GM12878 (cell line): ENCODE results near the gene AGAP1. TPM values are rescaled to one million over a fixed set of nuclear protein-coding genes. Genes with fewer than 3 reads are reported as not detected.

ENCODE experiments used
- ATAC-seq: fragments of 200-7000 bp; cut with Tn5 transposase; 3 replicates; pipeline ENCODE4 v1.9.1; 2020; ENCODE audit warnings: mild to moderate bottlenecking, moderate library complexity
- BruUV-seq: library from RNA; stranded (reverse); fragments of 400-500 nt; replicated peaks from 2 replicates; lab custom pipeline; 2021; lab: Mats Ljungman, UMichigan
- CTCF ChIA-PET: fragments of 300-600 bp; sonication (Branson Sonifier 250); formaldehyde crosslinking; extraction: SDS; loops from one replicate; lab custom pipeline; 2021; ENCODE audit warnings: inconsistent platforms; lab: Yijun Ruan, JAX
- POLR2A ChIA-PET: fragments of 350-600 bp; formaldehyde crosslinking; extraction: SDS; loops from one replicate; lab custom pipeline; 2021; ENCODE audit warnings: inconsistent platforms; lab: Charles Lee
- RAD21 ChIA-PET: fragments of 300-600 bp; sonication (Branson Sonifier 250); formaldehyde crosslinking; loops from one replicate; lab custom pipeline; 2023; ENCODE audit warnings: antibody characterized with exemption; ENCODE audit not compliant: unreplicated experiment; lab: Charles Lee
- SMC1A ChIA-PET: fragments of 300-600 bp; sonication (Branson Sonifier 250); formaldehyde crosslinking; loops from one replicate; lab custom pipeline; 2023; ENCODE audit not compliant: unreplicated experiment, uncharacterized antibody; lab: Charles Lee
- DNase-seq: peaks from one replicate; pipeline ENCODE4 v3.0.0-alpha.2; 2011; ENCODE audit warnings: low read depth, low spot score
- FAIRE-seq: peaks from 3 replicates; lab custom pipeline; 2011; peaks lifted over from hg19 to GRCh38; lab: Jason Lieb, UNC
- H2AFZ ChIP-seq: 2 replicates; pipeline ENCODE4 v1.6.0; 2011; ENCODE audit warnings: low read depth, low read length, control low read depth; ENCODE audit not compliant: control insufficient read depth
- H3K27ac ChIP-seq: 2 replicates; pipeline ENCODE4 v1.5.1; 2011; ENCODE audit warnings: control low read depth; ENCODE audit not compliant: control insufficient read depth, insufficient read depth
- H3K27me3 ChIP-seq, 2 experiments: replicated peaks in 1 of 2; 2 replicates each; pipeline versions ENCODE4 v1.6.0 to v1.6.1; 2011; ENCODE audit warnings: low read length in 1 of 2; ENCODE audit not compliant: control insufficient read depth in 2 of 2, insufficient read depth in 2 of 2
- H3K36me3 ChIP-seq, 2 experiments: 2 replicates each; pipeline ENCODE4 v1.5.1; 2011; ENCODE audit warnings: low read length in 1 of 2; ENCODE audit not compliant: control insufficient read depth in 2 of 2, insufficient read depth in 2 of 2
- H3K4me1 ChIP-seq: 2 replicates; pipeline ENCODE4 v1.6.1; 2011; ENCODE audit warnings: mild to moderate bottlenecking, low read length, moderate library complexity, mixed read lengths; ENCODE audit not compliant: control insufficient read depth, insufficient read depth
- H3K4me2 ChIP-seq: 2 replicates; pipeline ENCODE4 v1.6.0; 2011; ENCODE audit warnings: control low read depth; ENCODE audit not compliant: control insufficient read depth, insufficient read depth
- H3K4me3 ChIP-seq: fragments of 200-600 bp; sonication (generic); 2 replicates; pipeline ENCODE4 v1.5.1; 2016
- H3K79me2 ChIP-seq: 2 replicates; pipeline ENCODE4 v1.6.0; 2011; ENCODE audit warnings: low read length; ENCODE audit not compliant: control insufficient read depth, insufficient read depth
- H3K9ac ChIP-seq: 2 replicates; pipeline ENCODE4 v1.8.0; 2011; ENCODE audit warnings: low read length, control low read depth, mixed read lengths; ENCODE audit not compliant: control insufficient read depth, insufficient read depth
- H3K9me3 ChIP-seq: replicated peaks from 3 replicates; pipeline ENCODE4 v1.5.1; 2011; ENCODE audit warnings: mild to moderate bottlenecking, low read length; ENCODE audit not compliant: control insufficient read depth, insufficient read depth
- H4K20me1 ChIP-seq: 2 replicates; pipeline ENCODE4 v1.6.0; 2011; ENCODE audit not compliant: control insufficient read depth, insufficient read depth
- BMI1 ChIP-seq: fragments of 450-650 bp; IDR thresholded peaks from 2 replicates; pipeline ENCODE4 v1.6.1; 2016; ENCODE audit warnings: mild to moderate bottlenecking, moderate library complexity, borderline replicate concordance
- ESRRA ChIP-seq: IDR thresholded peaks from 2 replicates; pipeline ENCODE4 v1.6.1; 2012; ENCODE audit warnings: mild to moderate bottlenecking, low read length, improper control_type of control experiment
- FOXM1 ChIP-seq: IDR thresholded peaks from 2 replicates; pipeline ENCODE4 v1.6.1; 2012; ENCODE audit warnings: low read depth, mild to moderate bottlenecking, inconsistent platforms, low read length, moderate library complexity
- NBN ChIP-seq: fragments of 450-650 bp; IDR thresholded peaks from 2 replicates; pipeline ENCODE4 v1.6.1; 2016
- NR2F1 ChIP-seq: fragments of 450-650 bp; conservative IDR thresholded peaks from 2 replicates; pipeline ENCODE4 v1.6.1; 2017; ENCODE audit warnings: mild to moderate bottlenecking
- RELA ChIP-seq: fragments of 450-650 bp; IDR thresholded peaks from 2 replicates; pipeline ENCODE4 v1.8.0; 2014; ENCODE audit warnings: borderline replicate concordance; ENCODE audit not compliant: partially characterized antibody
- SMAD1 ChIP-seq: fragments of 450-650 bp; IDR thresholded peaks from 2 replicates; pipeline ENCODE4 v1.6.1; 2018; ENCODE audit warnings: mild to moderate bottlenecking, low read depth; ENCODE audit not compliant: partially characterized antibody
- SREBF1 ChIP-seq: IDR thresholded peaks from 2 replicates; pipeline ENCODE4 v1.6.1; 2012; ENCODE audit warnings: mild to moderate bottlenecking, low read length
- SREBF2 ChIP-seq: IDR thresholded peaks from 2 replicates; pipeline ENCODE4 v1.6.1; 2012; ENCODE audit warnings: mild to moderate bottlenecking, low read length
- ZZZ3 ChIP-seq: IDR thresholded peaks from 2 replicates; pipeline ENCODE4 v1.6.1; 2011; ENCODE audit warnings: low read depth; ENCODE audit not compliant: control insufficient read depth, insufficient read length
- WGBS: methylation state at CpG from one replicate; pipeline ENCODE4 v1.1.6; 2016; ENCODE audit warnings: low lambda C conversion rate; ENCODE audit not compliant: insufficient replicate concordance, insufficient coverage; ENCODE audit errors: missing lambda C conversion rate; 5-methylcytosine and 5-hydroxymethylcytosine counted together
- in situ Hi-C: fragments of 300-500 bp; cut with MboI; formaldehyde crosslinking; loops from 9 replicates; pipeline ENCODE4 v1.14.3; 2018; ENCODE audit warnings: mixed read lengths
- intact Hi-C: fragments of 100-400 bp; cut with micrococcal nuclease; formaldehyde crosslinking; loops from one replicate; pipeline ENCODE4 v1.14.2; 2022; ENCODE audit not compliant: unreplicated experiment
- polyA plus RNA-seq, 11 experiments: library from polyadenylated mRNA; depleted of rRNA in 4 of 11; unstranded in 6 of 11; stranded (reverse) in 5 of 11; fragments of >200 nt; fragmentation: Nextera tagmentation in 4 of 11; fragmentation: Illumina TruSeq in 1 of 11; extraction: Ambion mirVana in 4 of 11; extraction: Trizol in 1 of 11; gene quantifications; 1 replicate in 1 of 11; 2 replicates in 10 of 11; pipeline versions ENCODE4 v1.2.1 to v1.2.3, GENCODE V29; 2011 to 2016; ENCODE audit warnings: inconsistent platforms in 2 of 11, missing spikeins in 2 of 11, low read depth in 1 of 11
- total RNA-seq, 4 experiments: library from RNA; depleted of rRNA in 3 of 4; stranded (reverse); fragments of >200 nt in 3 of 4; fragmentation: Illumina TruSeq in 1 of 4; extraction: Trizol in 1 of 4; gene quantifications; 2 replicates each; pipeline versions ENCODE4 v1.2.1 to v1.2.3, GENCODE V29; 2013 to 2021

AGAP1 gene
- total and polyA plus RNA-seq, 10 of the 15 experiments (the other 5 are each of a cell fraction or from before 2014, with no cell fraction given), result 0.05 to 0.15 (median 0.06) TPM; not detected in 7

GRCh38 chr2:235719146-235719942 lies 225.5 kb downstream of the AGAP1 start:
- RAD21 ChIA-PET, result no interaction called here
- no peaks in the 10 kb centered on the region for H4K20me1 ChIP-seq
- WGBS, result 8% methylated on average over 7 of the region's 7 CpGs
- no peak overlapping the region for H2AFZ ChIP-seq
- no peak overlapping the region for H3K9ac ChIP-seq
- CTCF ChIA-PET, result no interaction called here
- no peak overlapping the region for H3K4me3 ChIP-seq
- no peaks in the 10 kb centered on the region; a peak in 1 of 4 replicates for H3K27me3 ChIP-seq
- H3K4me2 ChIP-seq, result no peak overlapping the region
- TF ChIP-seq BMI1, result no peak
- TF ChIP-seq, all 136 proteins: peak for 0
- POLR2A ChIA-PET, result no interaction called here
- SMC1A ChIA-PET, result no interaction called here
- no peak for FAIRE-seq
- Histone ChIP-seq H3K79me2 (no peaks in the 10 kb centered on the region), H3K27ac (no peak overlapping the region), H3K9me3 (no peaks in the 10 kb centered on the region), H3K36me3 (no peaks in the 10 kb centered on the region), H3K4me1 (no peaks in the 10 kb centered on the region)
- intact Hi-C loops (no loop called here), in situ Hi-C loops (no loop called here)
- no peak for DNase-seq
- BruUV-seq, result no TSS peak
- ATAC-seq, result no peak

DNA sequence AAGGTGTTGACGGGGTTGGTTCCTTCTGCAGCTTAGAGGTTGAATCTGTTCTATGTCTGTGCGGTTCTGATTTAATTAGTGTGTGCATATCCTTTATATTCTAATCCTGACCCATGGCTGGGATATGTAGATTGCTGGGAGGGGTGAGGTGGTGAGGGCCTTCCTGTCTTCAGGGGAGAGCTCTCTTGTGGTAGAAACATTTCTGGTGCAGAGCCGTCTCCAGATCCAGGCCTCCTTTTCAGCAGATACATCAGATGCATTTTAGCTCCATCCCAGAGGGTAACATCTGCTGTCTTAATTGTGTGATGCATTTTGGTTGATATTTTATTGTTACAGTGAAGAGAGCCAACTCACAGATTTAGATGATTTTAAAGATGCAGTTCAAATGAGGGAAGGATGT lies 227.8 kb downstream of the AGAP1 start:
- Histone ChIP-seq H3K4me1 (no peaks in the 10 kb centered on the region), H3K4me3 (no peak overlapping the region), H4K20me1 (no peaks in the 10 kb centered on the region), H3K36me3 (no peaks in the 10 kb centered on the region), H3K9ac (no peak overlapping the region), H3K79me2 (no peaks in the 10 kb centered on the region), H3K27ac (no peak overlapping the region), H3K4me2 (no peak overlapping the region), H3K27me3 (no peaks in the 10 kb centered on the region; a peak in 2 of 4 replicates), H2AFZ (no peak overlapping the region), H3K9me3 (no peaks in the 10 kb centered on the region)
- ChIA-PET POLR2A (no interaction called here), RAD21 (no interaction called here), SMC1A (no interaction called here), CTCF (no interaction called here)
- WGBS, result 6% methylated on average over 3 of the region's 3 CpGs
- intact Hi-C loops, result no loop called here
- no peak for DNase-seq
- no peak for FAIRE-seq
- no peak for TF ChIP-seq SREBF1
- no peak for TF ChIP-seq NBN
- no peak for TF ChIP-seq ZZZ3
- no peak for TF ChIP-seq FOXM1
- TF ChIP-seq ESRRA, result no peak
- TF ChIP-seq NR2F1, result no peak
- no peak for TF ChIP-seq SREBF2
- no peak for TF ChIP-seq SMAD1
- TF ChIP-seq RELA, result no peak
- no peak for ATAC-seq
- no TSS peak for BruUV-seq
- in situ Hi-C loops, result no loop called here
